ENCODE measurements around the gene B4GALT2. TPM values are rescaled to one million over a fixed set of nuclear protein-coding genes. Genes with fewer than 3 reads are reported as not detected.

The B4GALT2 gene
- total and polyA plus RNA-seq, 9 of the 15 experiments (the other 6 are each of a cell fraction or from before 2014, with no cell fraction given) = 1.3 to 86.8 (median 43.8) TPM

- TF ChIP-seq ZBTB40 (IDR thresholded peaks at IDR 0.05) (no peak), ZBTB40 (CRISPR knock-in tag; IDR thresholded peaks at IDR 0.05) (no peak), DIDO1 (tag; IDR thresholded peaks at IDR 0.05; ENCODE audit: low read depth) (no peak), TAF9B (IDR thresholded peaks at IDR 0.05; ENCODE audit: partially characterized antibody) (no peak), MEF2A (IDR thresholded peaks at IDR 0.05; ENCODE audit: control insufficient read depth, low read depth, low read length) (no peak), HDAC1 (IDR thresholded peaks at IDR 0.05) (no peak; a peak in 1 of 4 replicates)
Observed at GRCh38 chr1:43978551-43979260, at the start of gene B4GALT2 (continued).

Measured in K562 (cell line).